Mucosa of descending colon (tissue), 3 donors: ENCODE data around the gene CELF4. TPM values are rescaled to one million over a fixed set of nuclear protein-coding genes. Genes with fewer than 3 reads are reported as not detected.
"Not testable (repeated sequence)": the region's sequence is repeated elsewhere in the genome, so short reads cannot be mapped to it uniquely, and the experiment has no call there.

ENCODE experiments used
- ATAC-seq: fragments of 200-7000 bp; cut with Tn5 transposase; one replicate; pipeline ENCODE4 v1.9.1; 2020; ENCODE audit warnings: mild to moderate bottlenecking, moderate library complexity
- DNase-seq, 3 donors: peaks; one replicate each; pipeline ENCODE4 v3.0.0-alpha.2; 2020
- H3K36me3 ChIP-seq: fragments of 200-600 bp; one replicate; pipeline ENCODE4 v1.8.0; 2021; ENCODE audit warnings: low read depth, mild to moderate bottlenecking
- H3K4me1 ChIP-seq: fragments of 200-600 bp; one replicate; pipeline ENCODE4 v1.8.0; 2021; ENCODE audit warnings: low read depth, mild to moderate bottlenecking
- H3K4me3 ChIP-seq: fragments of 200-600 bp; one replicate; pipeline ENCODE4 v1.8.0; 2021; ENCODE audit warnings: mild to moderate bottlenecking
- H3K9me3 ChIP-seq: fragments of 200-600 bp; one replicate; pipeline ENCODE4 v1.8.0; 2021; ENCODE audit warnings: mild to moderate bottlenecking
- CTCF ChIP-seq: fragments of 200-600 bp; IDR thresholded peaks from one replicate; pipeline ENCODE4 v1.8.0; 2022; ENCODE audit warnings: antibody characterized with exemption, mild to moderate bottlenecking
- intact Hi-C, 2 donors: fragments of 100-400 bp; cut with DNase I in 1 of 2; cut with micrococcal nuclease in 1 of 2; formaldehyde crosslinking; loops; one replicate each; pipeline versions ENCODE4 v1.11.0 to v1.11.1; 2022; cut with DNase I, micrococcal nuclease
- total RNA-seq, 3 donors: library from RNA; stranded (reverse); fragmentation: NEBNext Ultra II Directional in 2 of 3; extraction: Animal tissue kit (Norgen Biotek cat#: 25700) in 2 of 3; gene quantifications; one replicate each; pipeline versions ENCODE4 v1.2.1 to v1.2.4, GENCODE V29; 2021 to 2023
- donor health status: DM: no; HTN: no; CAD: no; lungs with moderate emphysema.
- donor health status: DM: no; HTN: no; CAD: no.
- donor health status: DM: no; HTN: yes; CAD: no.

Gene CELF4
- total RNA-seq, 3 donors from 2014 or later = 0.32 to 4.4 (median 0.72) TPM

GRCh38 chr18:37368110-37368954, 197.3 kb downstream of the CELF4 start:
- TF ChIP-seq CTCF = no peak
- ATAC-seq (no peak), DNase-seq (no peak)
- Histone ChIP-seq H3K36me3 (no peaks in the 10 kb centered on the region), H3K4me1 (no peaks in the 10 kb centered on the region), H3K9me3 (no peaks in the 10 kb centered on the region), H3K4me3 (no peak overlapping the region)
- intact Hi-C loops = no loop called here

GRCh38 chr18:37364237-37364636, 201.4 kb downstream of the CELF4 start:
- no peak overlapping the region for H3K4me3 ChIP-seq
- TF ChIP-seq CTCF = no peak
- H3K36me3 ChIP-seq = no peaks in the 10 kb centered on the region
- no peaks in the 10 kb centered on the region for H3K9me3 ChIP-seq
- intact Hi-C loops = no loop called here
- DNase-seq (peak in 1 of 3 donors; percentile 3), ATAC-seq (no peak)
- no peaks in the 10 kb centered on the region for H3K4me1 ChIP-seq

- TF ChIP-seq CTCF = no peak
- H3K4me3 ChIP-seq = no peak overlapping the region
- H3K36me3 ChIP-seq = no peaks in the 10 kb centered on the region
- DNase-seq (no peak), ATAC-seq (no peak)
- no peaks in the 10 kb centered on the region for H3K4me1 ChIP-seq
- no peaks in the 10 kb centered on the region for H3K9me3 ChIP-seq
- intact Hi-C loops = no loop called here
Measured at GRCh38 chr18:37362158-37362890, 203.3 kb downstream of the CELF4 start.

GRCh38 chr18:37361335-37362157, 204.1 kb downstream of the CELF4 start:
- intact Hi-C loops = no loop called here
- TF ChIP-seq CTCF = no peak
- Histone ChIP-seq H3K36me3 (no peaks in the 10 kb centered on the region), H3K9me3 (no peaks in the 10 kb centered on the region), H3K4me1 (no peaks in the 10 kb centered on the region), H3K4me3 (no peak overlapping the region)
- DNase-seq (no peak), ATAC-seq (no peak)

GRCh38 chr18:37358061-37358460, 207.5 kb downstream of the CELF4 start:
- ATAC-seq = not testable (repeated sequence)

More at GRCh38 chr18:37358061-37358460, 207.5 kb downstream of the CELF4 start:
- H3K4me1 ChIP-seq, H3K9me3 ChIP-seq, DNase-seq, H3K4me3 ChIP-seq, H3K36me3 ChIP-seq, intact Hi-C loops: not testable (repeated sequence)
